Fibroblast of skin of right quadriceps (primary cell): ENCODE data around the gene BAIAP3.

Experiments
- DNase-seq: peaks from one replicate; pipeline ENCODE4 v3.0.0-alpha.2; 2013

Gene BAIAP3

GRCh38 chr16:1374418-1375297 is 41.2 kb downstream of the BAIAP3 start:
- DNase-seq, result no peak

GRCh38 chr16:1375298-1375640 is 41.8 kb downstream of the BAIAP3 start:
- DNase-seq, result no peak

- no peak for DNase-seq
Observed at GRCh38 chr16:1375741-1376410, 42.4 kb downstream of the BAIAP3 start.

GRCh38 chr16:1377406-1378010 is 44.1 kb downstream of the BAIAP3 start:
- no peak for DNase-seq

- DNase-seq, result no peak
Observed at GRCh38 chr16:1378087-1378803, 44.8 kb downstream of the BAIAP3 start.

GRCh38 chr16:1378804-1379303 is 45.4 kb downstream of the BAIAP3 start:
- DNase-seq, result peak; percentile 57

- DNase-seq, result peak; percentile 66
Observed at GRCh38 chr16:1379304-1380076, 46.0 kb downstream of the BAIAP3 start.

GRCh38 chr16:1380195-1380594 is 46.8 kb downstream of the BAIAP3 start:
- no peak for DNase-seq

GRCh38 chr16:1381612-1382406 is 48.4 kb downstream of the BAIAP3 start:
- DNase-seq, result no peak

- DNase-seq, result no peak
Observed at GRCh38 chr16:1383556-1383955, 50.1 kb downstream of the BAIAP3 start.

- no peak for DNase-seq
Observed at GRCh38 chr16:1385232-1385631, 51.8 kb downstream of the BAIAP3 start.

GRCh38 chr16:1387331-1387730 is 53.9 kb downstream of the BAIAP3 start:
- DNase-seq, result no peak

- no peak for DNase-seq
Observed at GRCh38 chr16:1389762-1390161, 56.3 kb downstream of the BAIAP3 start.

GRCh38 chr16:1390239-1390779 is 56.9 kb downstream of the BAIAP3 start:
- DNase-seq, result no peak

GRCh38 chr16:1392826-1393225 is 59.4 kb downstream of the BAIAP3 start:
- no peak for DNase-seq

- DNase-seq, result no peak
Observed at GRCh38 chr16:1393613-1394176, 60.2 kb downstream of the BAIAP3 start.

GRCh38 chr16:1394367-1394951 is 61.0 kb downstream of the BAIAP3 start:
- DNase-seq, result no peak

GRCh38 chr16:1395444-1396031 is 62.1 kb downstream of the BAIAP3 start:
- no peak for DNase-seq

- no peak for DNase-seq
Observed at GRCh38 chr16:1397779-1398178, 64.3 kb downstream of the BAIAP3 start.

GRCh38 chr16:1398351-1398750 is 64.9 kb downstream of the BAIAP3 start:
- DNase-seq, result no peak
